GM12864 (cell line): Measurements from ENCODE around the gene PKDREJ.

Experiments
- DNase-seq: peaks from one replicate; pipeline ENCODE4 v3.0.0-alpha.2; 2011; ENCODE audit warnings: low read depth
- H3K4me3 ChIP-seq: 2 replicates; pipeline ENCODE4 v1.5.1; 2011; ENCODE audit warnings: mild to moderate bottlenecking, low read depth, low read length, control low read depth
- CTCF ChIP-seq: IDR thresholded peaks from 2 replicates; pipeline ENCODE4 v1.5.1; 2011; ENCODE audit warnings: low read depth, mild to moderate bottlenecking, moderate library complexity, low read length, control low read depth, inconsistent platforms; ENCODE audit errors: missing control alignments

The PKDREJ gene

GRCh38 chr22:46224898-46225290 is 38.2 kb downstream of the PKDREJ start:
- TF ChIP-seq CTCF = no peak
- DNase-seq = no peak
- H3K4me3 ChIP-seq = no peak overlapping the region

- no peak for TF ChIP-seq CTCF
- no peak for DNase-seq
- no peak overlapping the region for H3K4me3 ChIP-seq
Observed at GRCh38 chr22:46224044-46224897, 38.9 kb downstream of the PKDREJ start.

- DNase-seq = peak; percentile 15
- no peak for TF ChIP-seq CTCF
- H3K4me3 ChIP-seq = no peak overlapping the region
Observed at GRCh38 chr22:46220921-46221320, 42.2 kb downstream of the PKDREJ start.

GRCh38 chr22:46219636-46220035 is 43.5 kb downstream of the PKDREJ start:
- no peak for TF ChIP-seq CTCF
- DNase-seq = no peak
- H3K4me3 ChIP-seq = no peak overlapping the region

GRCh38 chr22:46214616-46215015 is 48.5 kb downstream of the PKDREJ start:
- H3K4me3 ChIP-seq = no peak overlapping the region
- DNase-seq = no peak
- TF ChIP-seq CTCF = no peak

- no peak for DNase-seq
- H3K4me3 ChIP-seq = no peak overlapping the region
- TF ChIP-seq CTCF = no peak
Observed at GRCh38 chr22:46214149-46214548, 49.0 kb downstream of the PKDREJ start.

- no peak overlapping the region for H3K4me3 ChIP-seq
- no peak for DNase-seq
Observed at GRCh38 chr22:46213052-46213451, 50.1 kb downstream of the PKDREJ start.

More at GRCh38 chr22:46213052-46213451, 50.1 kb downstream of the PKDREJ start:
- no peak for TF ChIP-seq CTCF
